GM21515 (cell line): ENCODE data around the gene KCNK1.
A peak's percentile ranks its signal among the peaks of the same experiment; 100 is the strongest.
"Not testable (repeated sequence)": the region's sequence is repeated elsewhere in the genome, so short reads cannot be mapped to it uniquely, and the experiment has no call there.

Experiments
- ATAC-seq: cut with Tn5 transposase; IDR thresholded peaks from one replicate; pipeline ENCODE4 v1.9.1; 2021; ENCODE audit not compliant: unreplicated experiment

Gene KCNK1

DNA sequence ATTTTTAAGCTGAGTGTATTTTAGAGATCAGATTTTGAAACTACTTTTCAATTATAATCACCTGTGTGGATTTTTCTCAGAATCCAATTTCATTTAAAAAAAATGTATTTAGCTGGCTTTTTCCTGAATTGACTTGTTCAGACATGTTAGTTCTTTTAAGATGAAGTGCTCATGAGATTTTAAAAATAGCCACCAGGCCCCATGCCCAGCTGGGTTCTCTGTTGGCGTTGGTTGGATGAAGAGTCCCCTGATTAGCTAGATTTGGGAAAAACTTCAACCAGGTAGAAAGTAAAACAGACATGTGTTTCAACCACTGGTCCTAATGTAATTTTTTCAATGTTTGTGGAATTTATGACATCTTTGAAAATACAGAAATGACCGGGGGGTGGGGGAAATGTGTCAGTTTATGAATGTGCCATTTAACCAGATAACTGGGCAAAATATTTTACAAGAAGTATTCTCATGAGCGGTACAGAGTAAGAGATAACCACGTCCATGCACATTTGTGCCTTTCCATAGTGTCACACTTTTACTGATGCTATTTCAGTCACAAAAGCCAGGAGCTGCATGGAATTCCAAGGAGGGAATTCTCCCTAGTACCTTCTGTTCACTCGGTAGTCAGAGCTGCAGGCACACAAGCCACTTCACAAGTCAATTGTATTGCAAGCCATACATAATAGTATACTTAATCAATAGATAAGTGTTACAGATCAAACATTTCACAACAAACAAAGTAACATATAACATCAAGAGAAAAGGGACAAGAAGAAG is 51.1 kb downstream of the KCNK1 start:
- no peak for ATAC-seq

DNA sequence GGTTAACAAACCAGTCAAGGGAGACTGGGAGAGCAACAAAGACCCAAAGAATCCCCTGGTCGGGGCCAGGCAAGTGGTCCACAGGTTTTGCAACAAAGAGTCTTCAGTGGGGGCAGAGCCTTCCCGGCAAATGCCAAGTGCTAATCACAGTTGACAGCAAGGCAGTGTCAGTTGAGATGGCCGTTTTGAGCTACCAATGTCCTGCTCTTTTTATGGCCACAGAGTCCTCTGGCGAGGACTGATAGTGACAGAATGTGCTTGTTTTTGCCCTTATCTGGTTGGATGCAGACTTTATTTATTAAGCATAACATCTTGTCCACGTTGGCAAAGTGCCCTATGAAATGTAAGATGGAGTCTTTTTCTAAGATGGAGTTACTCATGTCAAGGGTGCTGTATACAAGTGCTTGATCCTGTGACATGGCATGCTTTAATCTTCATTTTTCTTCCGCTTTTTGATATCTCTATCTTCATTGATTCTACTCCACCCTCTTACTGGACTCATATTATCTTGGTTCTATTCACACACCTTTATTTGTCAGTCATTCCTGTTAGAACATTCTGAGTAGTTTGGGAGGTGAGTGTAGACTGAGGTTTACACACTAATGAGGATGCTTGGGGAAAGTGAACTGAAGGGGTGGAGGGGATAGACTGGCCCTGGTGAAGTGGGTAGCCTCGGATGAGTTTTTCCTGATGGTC is 51.8 kb downstream of the KCNK1 start:
- ATAC-seq, result no peak

DNA sequence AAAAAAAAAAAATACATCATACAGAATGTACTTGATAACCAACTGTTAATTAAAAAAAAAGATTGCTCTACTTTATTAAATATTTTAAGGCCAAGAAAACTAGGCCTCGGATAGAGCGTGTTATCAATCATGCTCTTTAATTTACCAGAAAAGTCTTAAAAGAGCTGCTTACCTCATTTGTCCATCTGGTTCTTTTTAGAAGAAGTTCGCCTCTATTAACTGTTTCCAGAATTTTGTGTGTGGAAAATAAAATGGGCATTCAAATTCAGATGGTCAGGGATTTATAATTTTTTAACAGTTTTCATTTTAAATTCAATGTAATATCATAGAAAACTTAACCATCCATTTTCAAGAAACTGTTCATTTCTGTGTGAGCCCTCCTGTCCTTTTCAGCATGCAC is 53.8 kb downstream of the KCNK1 start:
- ATAC-seq, result no peak

DNA sequence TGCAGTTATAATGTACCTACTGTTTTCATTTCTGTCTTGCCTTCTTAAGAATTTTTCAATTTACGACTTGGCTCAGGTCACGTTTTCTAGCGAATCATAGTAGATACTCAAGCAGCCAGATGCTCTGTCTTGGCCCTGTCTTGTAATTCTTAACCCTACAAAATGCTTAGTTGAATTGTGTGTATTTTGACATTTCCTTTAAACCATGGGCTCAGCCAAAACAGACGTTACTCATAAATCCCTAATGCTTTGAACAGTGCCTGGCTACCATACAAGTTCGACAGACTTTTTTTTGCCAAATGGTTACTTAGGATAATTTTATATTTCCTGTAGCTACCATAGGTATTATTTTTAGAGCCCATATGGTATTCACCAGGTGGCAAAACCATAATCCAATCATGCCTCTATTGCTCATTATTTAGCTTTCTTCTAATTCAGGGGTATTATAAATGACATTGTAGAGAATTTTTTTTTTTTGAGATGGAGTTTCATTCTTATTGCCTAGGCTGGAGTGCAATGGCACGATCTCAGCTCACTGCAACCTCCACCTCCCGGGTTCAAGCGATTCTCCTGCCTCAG is 54.3 kb downstream of the KCNK1 start:
- ATAC-seq, result no peak

DNA sequence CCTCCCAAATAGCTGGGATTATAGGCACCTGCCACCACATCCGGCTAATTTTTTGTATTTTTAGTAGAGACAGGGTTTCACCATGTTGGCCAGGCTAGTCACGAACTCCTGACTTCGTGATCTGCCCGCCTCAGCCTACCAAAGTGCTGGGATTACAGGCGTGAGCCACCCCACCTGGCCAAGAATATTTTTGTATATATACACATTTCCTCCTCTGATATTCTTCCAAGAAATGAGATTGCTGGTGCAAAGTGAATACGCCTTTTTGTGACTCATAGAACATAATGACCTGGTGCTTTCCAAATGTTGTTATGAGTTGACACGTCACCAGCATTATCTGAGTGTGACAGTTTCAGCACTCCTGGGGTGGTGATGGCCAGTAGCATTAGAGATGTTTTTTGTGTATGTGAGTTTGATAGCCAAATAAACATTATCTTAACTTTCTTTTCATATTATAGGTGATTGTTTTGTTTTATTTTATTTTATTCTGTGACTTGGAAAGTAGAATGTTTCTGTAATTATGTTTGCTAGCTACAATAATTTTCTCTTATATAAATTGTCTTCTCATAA is 54.9 kb downstream of the KCNK1 start:
- no peak for ATAC-seq

DNA sequence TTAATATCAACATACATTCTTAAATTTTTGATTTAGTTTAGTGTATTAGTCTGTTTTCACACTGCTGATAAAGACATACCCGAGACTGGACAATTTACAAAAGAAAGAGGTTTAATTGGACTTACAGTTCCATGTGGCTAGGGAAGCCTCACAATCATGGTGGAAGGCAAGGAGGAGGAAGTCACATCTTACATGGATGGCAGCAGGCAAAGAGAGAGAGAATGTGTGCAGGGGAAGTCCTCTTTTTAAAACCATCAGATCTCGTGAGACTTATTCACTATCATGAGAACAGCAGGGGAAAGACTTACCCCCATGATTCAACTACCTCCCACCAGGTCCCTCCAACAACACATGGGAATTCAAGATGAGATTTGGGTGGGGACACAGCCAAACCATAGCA is 56.5 kb downstream of the KCNK1 start:
- ATAC-seq, result not testable (repeated sequence)

DNA sequence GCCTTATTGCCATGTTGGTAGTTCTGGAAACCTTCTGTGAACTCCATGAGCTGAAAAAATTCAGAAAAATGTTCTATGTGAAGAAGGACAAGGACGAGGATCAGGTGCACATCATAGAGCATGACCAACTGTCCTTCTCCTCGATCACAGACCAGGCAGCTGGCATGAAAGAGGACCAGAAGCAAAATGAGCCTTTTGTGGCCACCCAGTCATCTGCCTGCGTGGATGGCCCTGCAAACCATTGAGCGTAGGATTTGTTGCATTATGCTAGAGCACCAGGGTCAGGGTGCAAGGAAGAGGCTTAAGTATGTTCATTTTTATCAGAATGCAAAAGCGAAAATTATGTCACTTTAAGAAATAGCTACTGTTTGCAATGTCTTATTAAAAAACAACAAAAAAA is 57.4 kb downstream of the KCNK1 start:
- no peak for ATAC-seq

DNA sequence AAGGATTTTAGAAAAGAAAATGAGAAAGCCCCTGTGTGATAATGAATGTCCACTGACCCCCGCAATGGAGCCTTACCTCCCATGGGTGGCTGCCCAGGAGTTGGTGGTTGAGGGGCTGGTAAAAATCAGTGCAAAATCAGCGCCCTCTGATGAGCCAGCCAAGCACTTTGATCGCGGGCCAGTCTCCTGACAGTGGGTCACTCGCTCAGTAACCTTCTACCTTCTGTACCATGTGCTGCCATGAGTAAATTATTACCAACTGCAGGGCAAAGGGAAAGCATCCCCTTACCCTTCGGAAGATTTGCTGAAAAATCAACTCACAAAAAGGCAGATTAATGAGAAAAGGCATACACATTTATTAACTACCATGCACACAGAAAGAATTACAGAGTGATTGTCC is 58.8 kb downstream of the KCNK1 start:
- no peak for ATAC-seq

DNA sequence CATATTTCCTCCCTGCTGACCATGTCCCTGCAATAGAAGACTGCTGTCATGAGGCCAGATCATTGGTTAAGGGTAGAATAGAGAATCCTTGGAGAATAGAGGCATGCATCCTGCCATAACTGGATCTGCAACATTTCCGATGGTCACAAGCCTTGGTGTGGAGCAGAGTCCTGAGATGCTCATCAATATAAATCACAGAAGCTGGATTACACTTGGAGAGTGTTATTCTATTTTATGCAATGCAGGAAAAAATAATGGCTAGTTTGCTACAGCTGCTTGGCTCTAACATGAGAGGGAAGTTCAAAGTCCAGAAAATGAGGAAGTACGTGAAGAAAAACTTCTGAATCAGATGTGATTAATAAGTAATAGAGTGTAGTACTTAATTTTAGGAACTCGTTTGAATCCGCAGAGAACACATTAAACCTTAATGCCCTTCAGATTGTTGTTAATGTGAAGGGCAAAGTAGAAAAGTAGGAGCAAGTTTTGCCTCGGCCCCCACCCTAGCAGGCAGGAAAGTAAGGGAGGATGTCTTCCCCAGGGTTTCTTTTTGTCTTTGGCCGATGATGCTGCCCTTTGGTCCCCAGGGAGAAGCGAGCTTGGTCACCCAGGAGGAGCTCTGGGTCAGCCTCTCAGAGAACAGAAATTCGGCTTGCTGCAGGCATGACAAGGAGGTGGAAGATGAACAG is 59.5 kb downstream of the KCNK1 start:
- peak; percentile 40 for ATAC-seq

DNA sequence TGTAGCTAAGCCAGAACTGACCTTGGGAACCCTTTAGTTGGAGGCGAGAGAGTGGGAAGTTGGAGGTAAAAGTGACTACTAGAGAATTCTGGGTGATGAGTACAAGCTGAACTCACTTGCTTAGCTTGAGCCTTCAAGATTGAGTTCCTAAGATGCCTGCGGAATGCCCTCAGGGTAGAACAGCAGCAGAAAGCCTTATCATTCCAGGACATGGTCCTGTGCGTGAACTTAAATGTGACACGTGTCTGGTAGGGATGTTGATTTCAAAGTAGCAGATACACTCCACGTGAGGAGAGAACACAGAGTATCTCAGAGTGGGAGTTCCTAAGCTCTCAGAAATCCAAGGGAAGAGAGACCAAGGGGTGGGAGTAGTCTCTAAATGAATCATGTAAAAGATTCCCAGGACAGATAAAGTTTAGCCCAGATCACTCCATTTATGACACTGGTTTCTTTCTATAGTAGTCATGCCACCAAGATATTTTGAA is 60.1 kb downstream of the KCNK1 start:
- no peak for ATAC-seq

DNA sequence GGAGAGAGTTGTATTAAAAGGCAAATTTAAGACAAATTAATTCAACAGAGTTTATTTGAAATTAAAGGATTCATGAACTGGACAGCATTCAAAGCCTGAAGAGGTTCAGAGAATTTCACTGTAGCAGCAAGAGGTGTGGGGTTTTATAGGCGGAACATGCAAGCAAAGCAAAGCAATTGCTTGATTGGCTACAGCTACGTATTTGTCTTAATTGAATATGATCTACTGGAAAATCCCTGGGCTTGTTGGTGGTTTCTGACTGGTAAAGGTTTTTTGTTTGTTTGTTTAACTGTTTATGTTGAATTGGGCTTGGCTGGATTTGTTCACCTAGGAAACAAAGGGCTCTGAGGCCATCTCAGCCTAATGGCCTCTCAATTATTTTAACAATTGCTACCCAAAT is 61.5 kb downstream of the KCNK1 start:
- no peak for ATAC-seq

DNA sequence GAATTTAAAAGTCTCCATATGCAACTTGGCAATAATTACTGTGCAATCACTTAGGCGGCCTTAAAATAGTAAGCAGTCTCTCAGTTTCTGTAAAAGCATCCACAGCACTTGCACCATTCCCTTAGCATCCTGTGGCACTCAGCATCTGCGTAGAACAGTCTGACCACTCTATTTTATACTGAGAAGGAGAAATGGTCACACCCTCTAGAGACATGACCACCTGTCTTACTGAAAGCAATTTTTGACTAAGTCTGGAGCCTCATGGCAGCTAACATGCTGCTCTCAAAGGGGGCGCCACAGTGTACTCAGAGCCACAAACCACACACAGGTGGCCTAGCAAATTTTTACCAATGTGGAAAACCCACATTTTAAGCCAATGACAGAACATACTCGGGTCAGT is 62.0 kb downstream of the KCNK1 start:
- peak; percentile 85 for ATAC-seq

DNA sequence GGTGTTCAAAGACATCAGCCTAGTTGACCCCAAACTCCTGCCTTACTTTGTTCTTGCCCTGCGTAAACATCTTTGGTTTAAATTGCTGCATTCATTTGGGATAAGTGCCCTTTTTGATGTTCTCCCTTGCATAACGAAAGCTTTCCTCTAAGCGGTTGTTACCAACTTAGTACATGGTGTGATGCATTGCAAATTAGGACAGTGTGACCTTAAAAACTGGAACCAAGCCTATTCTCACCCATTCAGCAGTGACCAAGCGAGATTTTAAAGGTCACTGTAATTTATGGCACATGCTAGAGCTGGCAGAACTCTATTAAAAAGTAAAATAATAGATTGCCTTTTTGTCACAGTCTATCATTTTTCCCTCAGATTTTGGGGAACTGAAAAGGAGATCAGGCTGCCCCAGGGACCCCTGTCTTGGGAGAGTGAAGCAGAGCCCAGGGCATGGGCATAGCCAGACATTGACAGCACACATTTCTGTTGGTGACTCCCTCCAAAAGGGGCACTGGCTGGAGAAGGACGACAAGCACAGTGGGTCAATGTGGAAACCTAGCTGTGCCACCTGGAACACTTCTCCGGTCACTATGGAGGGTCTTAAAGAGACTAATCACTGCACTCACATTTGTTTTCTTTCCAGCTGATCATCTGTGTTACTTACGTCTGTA is 63.9 kb downstream of the KCNK1 start:
- no peak for ATAC-seq

DNA sequence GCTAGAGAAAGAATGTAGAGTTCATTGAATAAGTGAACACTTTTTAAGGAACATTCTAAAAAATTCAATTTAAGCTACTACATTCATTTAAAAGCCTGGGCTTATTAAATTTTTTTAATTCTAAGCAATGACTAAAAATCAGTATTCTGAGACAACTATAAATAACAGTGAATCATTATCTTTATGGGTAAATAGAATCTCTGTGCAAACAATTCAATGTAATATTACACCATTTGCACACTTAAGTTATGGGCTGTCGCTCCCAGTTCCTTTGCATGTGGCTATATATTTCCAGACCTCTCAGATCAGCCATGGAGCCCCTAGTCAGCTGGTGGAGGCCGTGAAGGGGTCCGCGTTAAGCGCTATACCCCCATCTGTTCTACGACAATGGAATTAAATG is 65.1 kb downstream of the KCNK1 start:
- no peak for ATAC-seq

DNA sequence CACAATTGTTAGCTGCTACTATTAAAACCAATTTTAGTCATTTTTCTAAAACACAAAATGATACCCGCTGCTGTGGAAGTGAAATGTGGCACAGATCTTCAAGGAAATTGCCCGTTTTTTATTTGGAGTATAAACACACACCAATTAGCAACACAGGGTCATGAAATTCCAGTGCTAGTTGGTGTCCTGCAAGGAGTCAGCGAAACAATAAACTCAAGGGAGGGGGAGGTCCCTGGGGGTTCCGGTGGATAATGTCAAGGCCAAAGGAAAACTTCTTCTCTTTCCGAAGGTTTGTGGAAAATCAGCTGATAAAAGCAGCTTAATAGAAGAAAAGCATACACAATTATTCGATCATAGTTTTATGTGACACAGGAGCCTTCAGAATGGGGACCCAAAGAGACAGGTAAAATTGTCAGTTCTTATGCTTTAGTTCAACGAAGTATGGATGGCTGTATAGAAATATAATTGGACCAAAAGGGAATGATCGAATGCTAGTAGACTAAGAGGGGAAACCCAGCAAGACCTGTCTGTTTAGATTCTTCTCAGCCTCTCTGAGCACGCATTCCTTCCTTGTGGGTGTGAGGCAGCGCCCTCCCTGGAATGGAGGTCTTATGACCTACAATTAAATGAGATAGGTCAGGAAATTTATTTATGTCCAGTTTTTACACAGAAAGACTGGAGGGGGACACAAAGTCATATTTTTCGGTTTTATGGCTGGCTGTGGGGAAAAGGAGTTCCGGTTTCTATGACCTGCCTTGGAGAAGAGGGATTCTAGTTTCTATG is 65.9 kb downstream of the KCNK1 start:
- ATAC-seq, result no peak

DNA sequence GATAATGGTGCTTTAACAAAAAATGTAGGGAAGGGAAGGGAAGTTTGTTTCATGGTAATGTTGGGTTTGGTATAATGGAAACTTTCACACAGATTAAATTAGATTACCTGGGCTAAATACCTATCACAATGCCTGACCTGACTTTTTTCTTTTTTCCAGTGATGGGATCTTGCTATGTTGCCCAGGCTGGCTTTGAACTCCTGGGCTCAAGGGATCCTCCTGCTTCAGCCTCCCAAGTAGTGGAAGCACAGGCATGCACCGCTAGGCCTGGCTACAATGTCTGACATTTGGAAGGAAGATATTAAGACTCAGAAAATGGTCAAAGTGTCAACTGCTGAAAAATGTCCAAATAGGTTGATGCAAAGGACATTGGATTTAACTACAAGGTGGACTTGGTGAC is 67.4 kb downstream of the KCNK1 start:
- no peak for ATAC-seq

DNA sequence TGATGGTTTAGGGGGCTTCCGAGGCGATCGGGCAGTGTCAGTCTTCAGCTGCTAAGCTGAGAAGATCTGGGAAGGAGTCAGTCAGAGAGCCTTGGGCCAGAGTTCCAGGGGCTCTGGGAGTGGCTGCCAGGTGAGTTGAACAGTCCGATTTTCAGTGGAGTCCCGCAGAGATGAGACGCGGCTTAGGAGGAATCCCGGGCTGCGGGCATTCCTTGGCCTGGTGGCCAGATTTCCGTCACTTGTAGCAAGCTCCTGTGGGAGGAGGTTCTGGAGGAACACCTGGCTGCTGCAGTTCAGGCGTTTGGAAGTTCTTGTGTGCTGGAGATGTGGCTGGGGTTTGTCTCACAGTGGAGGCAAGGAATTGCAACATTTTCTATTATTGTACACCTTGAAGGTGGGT is 72.7 kb downstream of the KCNK1 start:
- ATAC-seq, result not testable (repeated sequence)

DNA sequence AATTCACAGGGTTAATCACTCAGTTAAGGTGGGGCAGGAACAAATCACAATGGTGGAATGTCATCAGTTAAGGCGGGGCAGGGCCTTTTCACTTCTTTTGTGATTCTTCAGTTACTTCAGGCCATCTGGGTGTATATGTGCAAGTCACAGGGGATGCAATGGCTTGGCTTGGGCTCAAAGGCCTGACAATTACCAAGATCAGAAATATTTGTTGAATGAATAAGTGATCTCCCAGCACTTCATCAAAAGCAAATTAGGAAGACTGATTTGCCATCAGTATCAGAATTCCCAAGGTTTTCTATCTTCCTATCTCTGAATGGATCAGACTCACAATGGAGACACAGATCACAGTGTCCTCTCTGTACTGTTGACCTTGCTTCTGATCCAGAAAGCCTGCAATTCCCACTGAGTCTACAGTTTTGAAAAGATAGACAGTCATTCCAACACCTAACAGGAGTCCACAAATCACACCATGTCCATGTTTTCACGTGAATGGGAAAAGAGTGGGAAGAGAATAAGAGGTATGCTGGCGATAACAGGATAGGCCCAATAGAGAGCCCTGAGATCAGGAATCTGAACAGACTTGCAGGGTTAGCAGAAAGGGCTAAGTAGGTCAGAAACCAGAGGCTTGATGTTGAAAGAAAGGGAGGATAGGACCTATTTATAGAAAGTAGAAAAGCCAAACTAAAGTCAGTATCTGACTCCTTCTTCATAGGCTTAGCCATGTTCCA is 75.3 kb downstream of the KCNK1 start:
- ATAC-seq, result no peak

DNA sequence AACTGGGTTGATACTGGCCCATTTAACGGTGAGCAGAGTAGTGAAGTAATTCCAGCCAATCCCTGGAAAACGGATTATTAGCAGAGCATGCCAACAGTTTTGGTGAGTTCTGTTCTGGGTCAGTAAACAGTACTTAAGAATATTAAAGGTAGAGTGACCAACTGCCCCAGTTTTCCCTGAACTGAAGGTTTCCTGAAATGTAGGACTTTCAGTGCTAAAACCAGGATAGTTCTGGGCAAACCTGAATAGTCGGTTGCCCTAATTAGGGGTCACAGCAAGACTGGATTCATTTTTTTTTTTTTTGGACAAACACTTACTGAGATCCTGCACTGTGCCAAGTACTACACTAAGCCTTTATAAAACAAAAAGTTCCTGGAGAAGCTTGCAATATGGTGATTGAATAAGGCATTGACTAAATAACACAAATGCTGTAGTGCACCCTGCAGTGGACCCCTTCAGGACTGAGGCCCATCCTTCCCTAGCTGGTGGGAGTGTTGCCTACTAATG is 75.9 kb downstream of the KCNK1 start:
- ATAC-seq, result no peak
